NCI-H2196 (cell line): ENCODE data around the gene PPP2R2C.

Experiments
- DNase-seq: peaks from one replicate; lab custom pipeline; 2025; ENCODE audit not compliant: unreplicated experiment; lab: John Stamatoyannopoulos, UW

Gene PPP2R2C

DNA sequence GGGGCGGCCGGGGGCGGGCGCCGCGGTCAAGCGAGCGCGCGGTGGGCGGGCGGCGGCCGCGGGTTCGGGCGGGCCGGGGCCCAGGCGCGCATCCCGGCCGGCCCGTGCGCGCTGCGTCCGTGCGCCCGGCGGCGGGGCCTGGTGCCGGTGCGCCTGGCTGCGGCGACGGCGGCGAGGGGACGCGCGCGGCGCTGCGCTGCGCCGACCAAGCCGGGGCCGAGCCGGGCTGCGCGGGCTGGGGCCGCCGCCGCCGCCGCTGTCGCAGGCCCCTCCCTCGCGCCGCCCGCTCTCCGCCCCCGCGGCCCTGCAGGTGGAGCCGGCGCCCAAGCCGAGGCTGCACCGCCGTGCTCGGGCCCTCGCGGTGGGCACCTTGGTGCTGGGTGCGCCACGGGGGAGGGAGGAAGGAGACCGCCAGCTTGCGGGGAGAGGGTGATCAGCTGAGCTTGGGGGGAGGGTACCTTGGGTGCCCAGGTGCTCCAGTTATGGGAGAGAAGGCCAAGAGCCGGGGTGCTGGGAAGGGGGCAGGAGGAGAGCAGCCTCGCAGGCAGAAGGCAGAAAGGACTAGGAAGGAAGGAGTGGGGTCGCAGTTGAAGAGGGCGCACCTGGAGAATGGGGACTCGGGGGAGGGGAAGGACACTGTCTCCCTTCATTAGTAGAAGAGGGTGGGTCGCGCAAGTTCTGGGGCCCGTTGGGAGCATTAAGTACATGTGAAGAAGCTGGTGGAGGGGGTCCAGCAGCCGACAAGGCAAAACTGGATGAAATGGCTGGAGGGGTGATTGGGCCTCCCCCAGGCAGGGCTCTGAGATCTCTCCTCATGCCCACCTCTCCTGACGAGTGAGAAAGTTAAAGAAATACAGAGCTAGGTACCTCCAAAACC is at the start of gene PPP2R2C:
Gene PPP2R2C, minus strand, starts transcription at position 228 of the 877 bp plus-strand sequence. CDS start 385 bp downstream, outside the sequence.
- DNase-seq, result peak; percentile 47

DNA sequence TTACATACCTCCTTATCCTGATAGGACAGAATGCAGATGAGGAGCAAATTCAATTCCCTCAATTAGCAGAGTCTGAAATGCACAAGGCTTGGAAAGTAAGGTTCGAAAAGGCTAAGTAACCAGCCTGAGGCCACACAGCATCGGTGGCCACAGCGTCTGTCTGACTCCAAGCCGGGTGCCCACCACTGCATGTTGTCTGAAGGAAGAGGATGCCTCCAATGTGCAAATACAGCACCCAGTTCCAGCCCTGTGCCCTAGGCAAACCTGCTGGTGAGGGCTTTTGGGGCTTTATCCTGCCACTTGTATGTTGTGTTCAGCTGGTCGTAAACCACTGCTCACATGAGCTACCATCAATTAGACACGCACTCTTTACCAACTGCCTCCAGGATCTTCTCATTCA is 48.6 kb upstream of the PPP2R2C start:
- DNase-seq, result no peak

DNA sequence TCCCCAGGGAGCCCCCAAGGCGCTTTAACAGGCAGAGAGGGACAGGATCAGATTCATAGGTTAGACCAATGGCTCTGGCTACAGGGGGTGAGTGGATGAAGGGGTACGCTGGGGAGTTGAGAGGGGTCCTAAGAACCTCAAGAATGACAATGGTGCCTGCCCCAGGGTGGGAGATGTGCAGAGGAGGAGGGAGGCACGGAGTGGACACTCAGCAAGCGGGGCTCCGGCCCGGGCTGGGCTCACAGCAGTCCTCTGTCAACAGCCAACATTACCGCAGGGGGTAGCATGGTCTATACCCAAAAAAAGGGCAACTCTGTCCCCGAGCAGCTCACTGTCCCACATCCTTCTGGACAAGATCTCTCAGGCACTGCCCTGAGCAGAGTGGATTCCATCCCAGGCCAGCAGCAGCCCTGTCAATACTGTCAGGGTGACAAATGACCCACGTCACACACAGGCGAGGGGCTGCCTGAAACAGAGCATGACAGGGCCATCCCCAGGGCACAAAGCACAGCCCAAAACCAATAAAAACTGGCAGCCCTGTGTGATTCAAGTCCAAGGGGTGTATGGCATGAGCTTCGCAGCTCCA is 47.7 kb upstream of the PPP2R2C start:
- DNase-seq, result no peak

DNA sequence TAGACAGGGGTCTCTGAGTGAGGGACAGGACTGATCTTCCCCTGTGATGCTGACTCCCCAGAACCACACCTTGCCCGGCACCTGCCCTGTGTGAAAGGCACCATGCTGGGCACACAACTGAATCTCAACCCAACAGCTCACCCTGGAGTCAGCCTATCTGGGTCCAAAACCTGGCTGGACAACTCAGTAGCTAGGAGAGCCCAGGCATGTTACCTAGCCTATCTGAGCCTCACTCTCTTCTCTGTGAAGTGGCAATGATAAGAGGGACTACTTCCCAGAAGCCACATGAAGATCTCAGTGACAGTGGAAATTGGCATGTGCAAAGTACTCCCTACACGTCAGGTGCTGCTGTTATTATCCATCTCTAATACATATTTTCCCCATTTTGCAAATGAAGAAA is 44.8 kb upstream of the PPP2R2C start:
- no peak for DNase-seq

DNA sequence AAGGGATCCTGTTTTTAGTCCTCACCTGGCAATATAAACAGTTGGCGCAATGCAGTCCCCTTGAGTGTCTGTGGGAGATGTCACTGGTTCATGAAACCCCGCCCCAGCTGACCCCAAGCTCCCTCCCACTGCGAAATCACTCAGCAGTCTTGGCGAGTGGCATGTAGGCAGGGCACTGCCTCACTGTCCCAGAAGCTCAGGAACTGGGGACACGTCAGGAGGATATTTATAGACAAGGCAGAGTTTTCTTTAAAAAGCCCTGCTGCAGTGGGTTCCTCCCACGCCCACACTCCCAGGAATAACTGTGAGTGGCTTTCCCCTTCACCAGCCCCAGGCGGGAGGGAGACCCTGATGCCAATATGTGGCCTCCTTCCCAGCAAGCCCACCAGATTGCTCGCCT is 44.3 kb upstream of the PPP2R2C start:
- DNase-seq, result no peak

DNA sequence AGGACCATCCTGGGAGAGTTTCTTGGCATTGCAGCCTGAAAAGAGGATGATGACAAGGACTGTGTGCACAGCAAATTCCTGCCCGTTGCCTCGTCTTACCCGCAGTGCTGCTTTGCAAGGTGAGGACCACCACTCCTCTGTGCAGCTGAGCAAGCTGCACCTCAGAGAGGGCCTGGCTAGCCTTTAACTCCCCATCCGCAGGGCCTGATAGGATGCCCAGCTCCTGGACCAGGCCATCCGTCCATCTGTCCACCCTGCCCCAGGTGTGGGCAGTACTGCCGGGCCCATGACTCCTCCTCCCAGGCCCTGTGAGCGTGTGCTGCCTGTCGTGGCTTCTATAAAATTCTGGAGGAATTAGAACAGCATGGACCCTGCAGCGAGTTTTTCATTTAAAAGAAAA is 43.9 kb upstream of the PPP2R2C start:
- DNase-seq, result no peak

DNA sequence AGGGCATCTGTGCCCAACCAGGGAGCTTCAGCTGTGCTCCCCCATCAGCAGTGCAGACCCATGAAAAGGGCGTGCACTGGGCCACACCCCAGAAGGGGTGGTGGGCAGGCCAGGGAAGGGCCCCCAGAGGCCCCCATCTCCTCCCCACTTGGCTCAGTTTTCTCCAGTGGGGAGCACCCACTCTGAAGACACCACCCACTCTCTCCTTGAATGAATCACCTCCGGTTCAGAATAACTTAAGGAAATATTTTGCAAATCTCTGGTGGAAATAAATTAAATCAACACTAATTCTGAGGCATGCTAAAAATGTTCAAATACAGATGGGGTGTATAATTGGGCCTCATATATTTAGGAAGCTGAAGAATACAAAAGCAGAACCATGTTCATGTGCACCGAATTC is 41.3 kb upstream of the PPP2R2C start:
- DNase-seq, result no peak

DNA sequence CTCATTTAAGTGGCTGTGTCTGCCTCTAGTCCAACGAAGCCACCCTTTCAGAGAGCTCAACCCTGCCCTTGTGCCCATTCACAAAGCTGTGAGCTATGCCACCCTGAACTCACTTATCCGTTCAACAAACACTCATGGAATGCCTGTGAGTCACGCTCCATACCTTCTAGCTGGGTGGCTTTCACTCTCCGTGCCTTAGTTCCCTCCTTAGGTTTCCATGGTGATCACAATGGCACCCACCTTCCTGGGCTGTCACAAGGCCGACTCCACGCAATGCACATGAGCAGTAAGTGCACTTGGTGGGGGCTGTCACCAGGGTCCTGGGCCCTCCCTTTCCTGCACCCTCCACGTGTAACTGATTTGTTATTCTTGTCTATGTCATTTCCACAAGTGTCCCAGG is 37.2 kb upstream of the PPP2R2C start:
- no peak for DNase-seq

DNA sequence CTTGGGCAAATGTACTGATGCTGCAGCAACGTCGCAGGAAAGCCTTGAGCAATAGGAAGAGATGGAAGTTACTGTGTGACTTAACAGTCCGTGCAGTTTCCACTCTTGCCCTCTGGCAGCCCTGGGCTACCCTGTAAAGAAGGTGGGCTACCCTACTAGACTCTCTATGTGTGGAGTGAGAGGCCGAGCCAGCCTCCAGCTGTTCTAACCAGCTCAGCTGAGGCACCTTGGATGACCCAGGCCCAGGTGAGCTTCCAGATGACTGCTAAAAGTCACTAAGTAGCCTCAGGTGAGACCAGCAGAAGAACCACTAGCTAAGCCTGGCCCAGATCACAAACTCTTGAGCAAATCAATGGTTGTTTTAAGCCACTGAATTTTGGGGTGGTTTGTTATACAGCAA is 34.9 kb upstream of the PPP2R2C start:
- no peak for DNase-seq

DNA sequence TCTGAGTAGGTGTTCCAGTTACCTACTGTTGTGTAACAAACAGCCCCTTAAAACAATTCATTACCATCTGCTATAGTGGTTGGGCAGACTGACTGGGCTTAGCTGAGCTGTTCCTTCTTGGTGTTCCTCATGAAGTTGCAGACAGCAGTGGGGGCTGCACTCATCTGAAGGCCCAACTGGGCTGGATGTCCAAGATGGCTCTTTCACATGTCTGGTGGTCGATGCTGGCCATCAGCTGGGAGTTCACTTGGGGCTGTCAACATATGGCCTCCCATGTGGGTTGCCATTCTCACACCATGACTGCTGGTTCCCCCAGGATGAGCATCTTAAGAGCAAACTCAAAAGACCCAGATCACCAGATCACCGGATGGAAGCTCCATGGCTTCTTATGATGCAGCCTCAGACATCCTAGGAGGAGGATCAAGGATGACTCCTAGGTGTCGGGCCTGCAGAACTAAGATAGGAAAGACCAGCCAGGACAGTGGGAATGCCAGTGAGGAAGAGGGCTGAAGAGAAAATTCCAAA is 34.3 kb upstream of the PPP2R2C start:
- no peak for DNase-seq

DNA sequence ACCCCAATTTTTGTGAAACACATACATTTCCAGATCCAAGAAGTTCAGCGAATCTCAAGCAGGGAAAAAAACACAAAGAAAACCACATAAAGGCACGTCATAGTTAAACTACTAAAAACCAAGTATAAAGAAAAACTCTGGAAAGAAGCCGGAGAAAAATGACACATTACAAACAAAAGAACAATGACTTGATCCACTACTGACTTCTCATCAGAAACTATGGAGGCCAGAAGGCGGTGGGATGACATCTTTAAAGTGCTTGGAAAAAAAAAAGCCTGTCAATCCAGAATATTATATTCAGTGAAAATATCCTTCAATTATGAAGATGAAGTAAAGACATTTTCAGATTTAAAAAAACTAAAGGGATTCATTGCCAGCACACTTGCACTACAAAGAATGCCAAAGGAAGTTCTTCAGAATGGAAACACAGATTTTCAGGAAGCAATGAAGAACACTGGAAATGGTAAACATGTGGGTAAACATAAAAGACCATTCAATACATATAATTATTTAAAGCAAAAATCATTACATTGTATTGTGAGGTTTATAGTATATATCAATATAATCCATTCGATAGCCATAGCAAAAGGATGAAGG is 32.6 kb upstream of the PPP2R2C start:
- DNase-seq, result no peak

DNA sequence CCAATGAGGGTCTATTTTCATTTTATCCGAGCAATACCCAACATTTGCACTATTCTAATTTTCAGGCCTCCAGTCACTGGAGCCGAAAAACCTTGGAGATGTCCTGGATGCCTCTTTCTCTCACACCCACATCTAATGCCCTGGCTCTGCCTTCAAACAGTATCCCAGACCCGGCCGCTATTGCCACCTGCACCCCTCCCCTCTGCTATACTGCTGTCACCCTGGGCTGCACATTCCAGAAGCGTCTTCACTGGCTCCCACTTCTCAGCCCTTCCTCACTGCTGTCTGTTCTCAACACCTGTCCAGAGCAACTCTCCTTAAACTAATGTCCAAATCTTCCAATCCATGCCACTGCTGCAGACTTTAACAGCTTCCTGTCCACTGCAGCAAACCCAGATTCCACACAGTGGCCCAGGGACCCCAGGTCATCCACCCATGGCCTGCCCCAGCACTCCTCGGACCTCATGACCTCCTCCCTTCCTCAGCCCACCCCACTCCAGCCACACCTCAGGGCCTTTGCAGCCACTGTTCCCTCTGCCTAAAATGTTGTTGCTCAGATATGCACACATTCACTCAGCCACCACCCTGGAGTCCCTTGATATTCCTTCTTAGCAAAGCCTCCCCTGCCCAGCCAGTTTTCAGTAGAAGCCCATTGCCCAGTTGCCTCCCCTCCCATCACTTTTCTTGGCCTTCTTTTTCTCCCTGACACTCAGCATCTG is 30.5 kb upstream of the PPP2R2C start:
- DNase-seq, result no peak

DNA sequence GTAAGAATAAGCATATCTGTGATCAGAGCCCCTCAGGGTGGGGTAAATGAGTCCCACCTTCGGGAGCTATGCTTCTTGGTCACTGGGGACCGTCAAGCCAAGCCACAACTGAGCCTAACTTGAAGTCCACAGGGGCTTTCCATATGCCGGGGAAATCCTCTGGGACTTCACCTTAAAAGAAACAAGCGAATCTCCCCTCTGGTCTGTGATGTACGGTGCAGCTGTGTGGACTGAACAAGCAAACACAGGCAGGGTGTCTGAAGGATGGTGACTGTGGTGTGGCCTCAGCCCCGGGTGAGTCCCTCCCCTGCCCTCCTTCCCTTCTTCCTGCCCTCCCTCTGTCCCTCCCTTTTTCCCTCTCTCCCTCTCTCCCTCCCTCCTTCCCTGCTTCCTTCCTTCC is 29.7 kb upstream of the PPP2R2C start:
- DNase-seq, result no peak

DNA sequence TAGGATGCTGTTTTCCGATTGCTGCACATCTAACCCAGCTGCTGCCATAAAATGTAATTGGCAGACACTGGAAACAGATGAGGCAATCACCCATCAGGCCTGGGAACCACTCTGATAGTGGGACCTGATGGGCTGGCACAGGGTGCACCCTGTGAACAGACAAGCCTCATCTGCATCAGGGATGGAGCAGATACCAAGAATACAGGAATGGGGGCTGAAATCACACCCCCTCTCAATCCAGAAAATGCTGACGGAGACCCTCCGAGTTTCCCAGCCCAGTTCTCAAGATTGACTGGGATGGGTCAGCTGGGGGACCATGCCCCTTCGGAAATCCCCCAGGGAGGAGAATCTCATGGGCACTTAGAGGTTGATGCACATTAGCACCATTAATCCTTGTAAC is 28.8 kb upstream of the PPP2R2C start:
- no peak for DNase-seq

DNA sequence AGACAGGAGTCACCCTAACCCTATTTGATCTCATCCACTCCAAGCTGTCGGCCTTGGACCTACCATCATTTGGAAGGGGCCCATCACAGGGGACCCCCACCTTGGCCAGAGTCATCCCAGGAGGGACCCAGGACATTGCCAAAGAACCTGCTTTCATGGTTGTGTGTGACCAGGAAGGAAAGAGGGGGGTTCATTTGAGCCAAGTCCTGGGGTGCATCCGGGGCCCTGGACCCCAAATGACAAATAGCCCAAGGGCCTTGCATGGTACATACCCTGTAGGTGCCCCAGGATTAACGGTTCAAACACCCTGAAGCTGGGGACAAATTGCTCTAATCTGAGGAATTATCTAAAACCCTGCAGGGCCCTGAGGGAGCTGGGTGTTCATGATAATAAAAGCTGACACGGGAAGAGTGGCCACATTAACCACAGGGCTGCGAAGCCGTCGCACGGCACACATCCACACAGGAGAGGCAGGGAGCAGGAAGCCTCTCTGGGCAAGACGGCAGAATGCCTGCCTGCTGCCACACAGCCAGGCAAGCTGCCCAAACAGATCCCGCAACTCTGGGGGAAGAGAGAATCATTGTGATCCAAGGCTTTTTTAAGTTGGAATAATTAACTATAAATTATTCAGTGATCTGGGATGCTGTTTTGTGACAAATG is 28.2 kb upstream of the PPP2R2C start:
- no peak for DNase-seq

DNA sequence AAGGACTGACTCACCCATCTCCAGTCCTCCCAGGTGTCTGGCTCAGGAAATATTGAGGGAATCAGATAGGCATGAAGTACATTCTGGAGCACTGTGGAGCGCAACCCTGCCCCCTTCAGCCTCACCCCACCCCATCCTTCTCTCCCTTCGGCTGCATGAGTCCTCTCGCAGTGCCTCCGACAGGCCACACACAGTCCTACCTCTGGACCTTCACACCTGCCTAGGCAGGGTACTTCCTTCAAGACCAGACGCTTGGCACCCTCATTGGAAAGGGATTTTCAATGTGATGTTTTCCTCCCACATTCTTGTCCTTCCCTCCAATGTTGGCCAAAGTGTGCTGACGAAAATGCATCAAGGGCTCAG is 26.8 kb upstream of the PPP2R2C start:
- DNase-seq, result no peak

DNA sequence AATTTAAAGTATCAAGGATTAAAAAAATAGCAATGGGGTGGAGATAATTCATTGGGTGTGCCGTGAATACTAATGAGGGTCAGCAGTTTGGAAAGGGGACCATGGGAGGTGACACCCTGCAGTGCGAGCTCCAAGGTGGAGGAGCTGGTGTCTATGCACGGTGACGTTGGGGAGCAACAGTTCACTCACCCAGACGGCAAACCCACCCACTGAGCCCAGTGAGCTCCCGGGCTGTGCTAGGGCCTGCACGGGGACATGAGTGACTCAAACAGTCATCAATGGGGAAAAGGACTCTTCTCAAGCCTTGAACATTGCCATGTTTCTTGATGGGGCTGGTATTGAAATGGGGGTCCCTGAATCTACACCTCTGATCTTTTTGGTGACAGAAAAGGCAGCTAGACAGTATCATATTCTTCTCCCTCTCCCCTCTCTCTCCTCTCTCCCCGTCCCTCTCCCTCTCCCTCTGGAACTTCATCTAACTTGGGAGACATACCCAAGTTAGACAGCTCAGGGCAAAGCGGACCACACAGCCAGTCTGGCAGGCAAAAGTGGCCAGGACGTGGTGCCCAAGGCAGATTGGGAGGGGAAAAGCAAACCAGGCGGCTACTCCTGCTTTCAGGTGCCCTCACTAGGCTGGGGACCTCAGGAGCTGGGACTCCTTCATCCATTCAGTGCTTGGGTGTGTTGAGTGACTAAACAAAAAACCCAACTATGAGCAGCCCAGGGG is 26.3 kb upstream of the PPP2R2C start:
- DNase-seq, result no peak

DNA sequence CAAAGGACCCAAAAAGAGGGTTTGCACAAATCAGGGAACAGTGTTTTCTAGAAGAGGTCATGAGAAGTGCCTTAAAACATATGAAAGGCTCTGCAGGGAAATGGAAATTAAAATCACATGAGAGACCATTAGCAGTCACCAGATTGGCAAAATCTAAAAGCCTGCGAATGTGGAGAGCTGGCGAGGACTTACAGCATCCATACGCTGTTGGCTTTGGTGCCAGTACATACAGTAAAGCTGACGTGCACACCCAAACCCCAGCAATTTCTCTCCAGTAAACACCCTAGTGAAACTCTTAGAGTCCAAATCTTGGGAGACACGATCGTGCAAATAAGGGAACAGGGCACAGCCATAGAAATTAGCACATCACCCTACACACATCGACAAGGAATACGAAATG is 25.4 kb upstream of the PPP2R2C start:
- DNase-seq, result no peak

DNA sequence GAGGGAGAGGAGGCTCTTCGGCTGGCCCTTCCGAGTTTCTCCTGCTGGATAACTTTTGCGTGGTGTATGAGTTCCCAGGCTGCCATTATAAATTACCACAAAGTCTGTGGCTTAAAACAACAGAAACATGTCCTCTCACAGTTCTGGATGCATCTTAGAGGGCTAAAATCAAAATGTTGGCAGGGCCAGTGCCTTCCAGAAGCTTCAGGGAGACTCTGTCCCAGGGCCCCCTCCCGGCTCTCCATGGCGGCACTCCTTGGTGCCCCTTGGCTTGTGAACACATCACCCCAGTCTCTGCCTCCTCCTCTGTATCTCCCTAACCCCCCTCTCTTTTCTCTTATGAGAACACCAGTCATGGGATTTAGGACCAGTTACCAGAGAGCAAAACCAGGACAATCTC is 23.3 kb upstream of the PPP2R2C start:
- no peak for DNase-seq

DNA sequence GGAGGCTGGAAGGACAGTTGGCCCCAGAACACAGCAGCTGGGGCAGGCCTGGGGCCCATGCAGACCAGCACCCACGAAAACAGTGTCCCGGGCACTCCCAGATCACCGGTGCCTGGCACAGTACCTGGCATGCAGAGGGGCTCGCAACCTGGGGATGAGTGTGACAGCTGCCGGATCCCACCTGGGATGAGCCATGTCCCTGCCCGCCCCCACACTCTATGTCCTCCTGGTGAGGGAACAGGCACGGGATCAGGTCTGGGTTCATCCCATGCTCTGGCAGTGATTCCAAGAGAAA is 22.8 kb upstream of the PPP2R2C start:
- no peak for DNase-seq
